Fibroblast of skin of right quadriceps (primary cell): Measurements from ENCODE around the gene IMPDH2.
A peak's percentile ranks its signal among the peaks of the same experiment; 100 is the strongest.

Experiments used
- DNase-seq: peaks from one replicate; pipeline ENCODE4 v3.0.0-alpha.2; 2013

Gene IMPDH2

GRCh38 chr3:49028673-49029562, at the start of gene IMPDH2:
TSS of gene IMPDH2 (minus strand) at chr3:49029398. CDS start at chr3:49029350, 48 bp downstream.
- DNase-seq: peak; percentile 91

- no peak for DNase-seq
Observed at GRCh38 chr3:49076646-49077045, 47.4 kb upstream of the IMPDH2 start.

- no peak for DNase-seq
Observed at GRCh38 chr3:49076116-49076515, 46.9 kb upstream of the IMPDH2 start.

- DNase-seq: no peak
Observed at GRCh38 chr3:49058011-49058410, 28.8 kb upstream of the IMPDH2 start.

GRCh38 chr3:49057268-49057667, 28.1 kb upstream of the IMPDH2 start:
- DNase-seq: no peak

- no peak for DNase-seq
Observed at GRCh38 chr3:49054344-49054862, 25.2 kb upstream of the IMPDH2 start.

- no peak for DNase-seq
Observed at GRCh38 chr3:49053543-49053942, 24.3 kb upstream of the IMPDH2 start.

GRCh38 chr3:49035281-49035680, 6.1 kb upstream of the IMPDH2 start:
- DNase-seq: no peak

GRCh38 chr3:49034650-49035049, 5.5 kb upstream of the IMPDH2 start:
- no peak for DNase-seq

- no peak for DNase-seq
Observed at GRCh38 chr3:49032646-49033304, 3.6 kb upstream of the IMPDH2 start.

GRCh38 chr3:49030321-49030720, 1.1 kb upstream of the IMPDH2 start:
- no peak for DNase-seq

GRCh38 chr3:49029563-49029884, 326 bp upstream of the IMPDH2 start:
- DNase-seq: no peak

- DNase-seq: no peak
Observed at GRCh38 chr3:49028298-49028672, 913 bp downstream of the IMPDH2 start.

- DNase-seq: no peak
Observed at GRCh38 chr3:49027634-49028033, 1.6 kb downstream of the IMPDH2 start.

GRCh38 chr3:49026536-49026935, 2.7 kb downstream of the IMPDH2 start:
- DNase-seq: no peak

GRCh38 chr3:49025793-49026520, 3.2 kb downstream of the IMPDH2 start:
- no peak for DNase-seq

- DNase-seq: no peak
Observed at GRCh38 chr3:49025005-49025792, 4.0 kb downstream of the IMPDH2 start.

GRCh38 chr3:49024449-49024848, 4.7 kb downstream of the IMPDH2 start:
- DNase-seq: no peak

GRCh38 chr3:49023775-49024174, 5.4 kb downstream of the IMPDH2 start:
- no peak for DNase-seq

- DNase-seq: no peak
Observed at GRCh38 chr3:49022688-49023171, 6.5 kb downstream of the IMPDH2 start.

- DNase-seq: peak; percentile 90
Observed at GRCh38 chr3:49021813-49022687, 7.1 kb downstream of the IMPDH2 start, which contains the start of gene NDUFAF3. TSS of gene NDUFAF3 (plus strand) at chr3:49022121. CDS start at chr3:49022145, 24 bp downstream.
